ENCODE results near the gene ERMP1. TPM values are rescaled to one million over a fixed set of nuclear protein-coding genes. Genes with fewer than 3 reads are reported as not detected.

ERMP1 gene
- total and polyA plus RNA-seq, 2 of the 8 experiments (the other 6 are each of a cell fraction or from before 2014, with no cell fraction given), result 12.8 to 16.7 TPM

GRCh38 chr9:5873439-5873838 is 40.5 kb upstream of the ERMP1 start (continued):
- TF ChIP-seq NRF1 (IDR thresholded peaks at IDR 0.05; ENCODE audit: low read depth, low read length) (no peak), RFX5 (IDR thresholded peaks at IDR 0.05; ENCODE audit: borderline replicate concordance, low read depth, low read length) (no peak), RBBP5 (IDR thresholded peaks at IDR 0.05; ENCODE audit: borderline replicate concordance, low read depth, low read length) (no peak), SIX5 (IDR thresholded peaks at IDR 0.05; ENCODE audit: low read depth, low read length) (no peak)

Data from H1 (cell line).